PFSK-1 (cell line): ENCODE data around the gene RPUSD1.

Experiments
- FOXP2 ChIP-seq: optimal IDR thresholded peaks from 2 replicates; pipeline ENCODE3; 2011; ENCODE audit warnings: borderline replicate concordance, control low read depth, inconsistent platforms; ENCODE audit not compliant: insufficient read depth; ENCODE audit errors: extremely low read length, extremely low read depth
- POLR2AphosphoS5 ChIP-seq: IDR thresholded peaks from 2 replicates; pipeline ENCODE4 v1.6.1; 2012; ENCODE audit warnings: low read depth, mild to moderate bottlenecking, control low read depth, low read length, moderate library complexity
- SIN3A ChIP-seq: IDR thresholded peaks from 2 replicates; pipeline ENCODE4 v1.6.1; 2012; ENCODE audit warnings: mild to moderate bottlenecking, low read length, moderate library complexity, borderline replicate concordance; ENCODE audit not compliant: insufficient read depth
- TAF1 ChIP-seq: IDR thresholded peaks from 2 replicates; pipeline ENCODE4 v1.6.1; 2012; ENCODE audit warnings: low read length, control low read depth, borderline replicate concordance; ENCODE audit not compliant: insufficient read depth
- TF ChIP-seq, protein P1 (sequence below), 2 experiments: IDR thresholded peaks; 2 replicates each; pipeline versions ENCODE4 v1.6.1 to v1.8.0; 2011 to 2012; ENCODE audit warnings: low read depth in 2 of 2, low read length in 2 of 2, control low read depth in 1 of 2, inconsistent platforms in 1 of 2, mild to moderate bottlenecking in 1 of 2, moderate library complexity in 1 of 2; ENCODE audit not compliant: insufficient read depth in 1 of 2

Gene RPUSD1

DNA sequence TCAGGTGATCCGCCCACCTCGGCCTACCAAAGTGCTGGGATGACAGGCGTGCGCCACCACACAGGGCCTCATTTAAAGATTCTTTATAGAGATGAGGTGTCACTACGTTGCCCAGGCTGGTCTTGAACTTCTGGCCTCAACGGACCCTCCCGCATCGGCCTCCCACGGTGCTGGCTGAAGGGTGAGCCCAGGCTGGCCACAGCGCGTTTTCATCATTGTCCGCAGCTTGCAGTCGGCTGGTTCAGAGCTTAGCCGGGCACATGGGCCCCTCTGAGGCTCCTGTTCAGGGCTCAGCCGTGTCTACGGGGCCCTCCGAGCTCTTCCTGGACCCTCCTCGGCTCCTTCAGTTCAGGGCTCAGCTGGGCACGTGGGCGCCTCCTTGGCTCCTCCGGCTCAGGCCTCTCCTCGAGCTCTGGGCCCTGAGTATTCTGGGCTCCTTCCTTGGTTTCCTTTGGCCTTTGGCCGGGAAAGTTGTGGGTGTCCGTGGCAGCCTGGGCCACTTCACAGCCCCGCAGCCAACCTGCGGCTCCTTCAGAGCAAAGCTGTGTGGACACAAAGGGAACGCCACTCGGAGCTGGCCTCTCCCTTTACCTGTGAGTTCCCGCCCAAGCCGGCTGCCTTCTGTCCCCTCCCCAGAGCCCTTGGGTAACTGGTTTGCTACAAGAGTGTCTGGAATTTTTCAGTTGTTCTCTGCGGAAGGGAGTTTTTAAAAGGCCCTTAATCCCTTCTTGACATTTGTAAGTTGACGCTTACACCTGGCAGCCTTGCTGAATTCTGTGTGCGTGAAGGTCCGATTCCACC lies 28.9 kb downstream of the RPUSD1 start:
- no peak for TF ChIP-seq TAF1
- no peak for TF ChIP-seq POLR2AphosphoS5
- no peak for TF ChIP-seq FOXP2
- no peak for TF ChIP-seq SIN3A

DNA sequence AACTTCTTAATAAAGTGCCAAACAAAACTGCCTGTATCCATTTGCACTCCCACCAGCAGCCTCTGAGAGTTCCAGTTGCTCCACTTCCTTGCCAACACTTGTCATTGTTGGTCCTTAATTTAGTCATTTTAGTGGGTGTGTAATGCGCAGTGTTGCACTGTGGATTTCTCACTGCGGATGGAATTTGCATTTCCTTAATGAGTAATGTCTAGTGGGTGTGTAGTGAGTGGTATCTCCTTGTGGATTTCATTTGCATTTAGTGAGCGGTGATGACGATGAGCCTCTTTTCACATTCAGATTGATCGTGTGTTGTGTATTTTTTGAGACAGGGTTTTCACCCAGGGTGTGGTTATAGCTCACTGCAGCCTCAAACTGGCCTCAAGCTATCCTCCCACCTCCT lies 31.8 kb downstream of the RPUSD1 start:
- TF ChIP-seq, protein P1, sequence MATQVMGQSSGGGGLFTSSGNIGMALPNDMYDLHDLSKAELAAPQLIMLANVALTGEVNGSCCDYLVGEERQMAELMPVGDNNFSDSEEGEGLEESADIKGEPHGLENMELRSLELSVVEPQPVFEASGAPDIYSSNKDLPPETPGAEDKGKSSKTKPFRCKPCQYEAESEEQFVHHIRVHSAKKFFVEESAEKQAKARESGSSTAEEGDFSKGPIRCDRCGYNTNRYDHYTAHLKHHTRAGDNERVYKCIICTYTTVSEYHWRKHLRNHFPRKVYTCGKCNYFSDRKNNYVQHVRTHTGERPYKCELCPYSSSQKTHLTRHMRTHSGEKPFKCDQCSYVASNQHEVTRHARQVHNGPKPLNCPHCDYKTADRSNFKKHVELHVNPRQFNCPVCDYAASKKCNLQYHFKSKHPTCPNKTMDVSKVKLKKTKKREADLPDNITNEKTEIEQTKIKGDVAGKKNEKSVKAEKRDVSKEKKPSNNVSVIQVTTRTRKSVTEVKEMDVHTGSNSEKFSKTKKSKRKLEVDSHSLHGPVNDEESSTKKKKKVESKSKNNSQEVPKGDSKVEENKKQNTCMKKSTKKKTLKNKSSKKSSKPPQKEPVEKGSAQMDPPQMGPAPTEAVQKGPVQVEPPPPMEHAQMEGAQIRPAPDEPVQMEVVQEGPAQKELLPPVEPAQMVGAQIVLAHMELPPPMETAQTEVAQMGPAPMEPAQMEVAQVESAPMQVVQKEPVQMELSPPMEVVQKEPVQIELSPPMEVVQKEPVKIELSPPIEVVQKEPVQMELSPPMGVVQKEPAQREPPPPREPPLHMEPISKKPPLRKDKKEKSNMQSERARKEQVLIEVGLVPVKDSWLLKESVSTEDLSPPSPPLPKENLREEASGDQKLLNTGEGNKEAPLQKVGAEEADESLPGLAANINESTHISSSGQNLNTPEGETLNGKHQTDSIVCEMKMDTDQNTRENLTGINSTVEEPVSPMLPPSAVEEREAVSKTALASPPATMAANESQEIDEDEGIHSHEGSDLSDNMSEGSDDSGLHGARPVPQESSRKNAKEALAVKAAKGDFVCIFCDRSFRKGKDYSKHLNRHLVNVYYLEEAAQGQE (IDR thresholded peaks at IDR 0.05; ENCODE audit: insufficient read depth in 1 of 2, low read depth in 2 of 2, low read length in 2 of 2): no peak
- TF ChIP-seq TAF1 (no peak), SIN3A (no peak), FOXP2 (no peak), POLR2AphosphoS5 (no peak)

DNA sequence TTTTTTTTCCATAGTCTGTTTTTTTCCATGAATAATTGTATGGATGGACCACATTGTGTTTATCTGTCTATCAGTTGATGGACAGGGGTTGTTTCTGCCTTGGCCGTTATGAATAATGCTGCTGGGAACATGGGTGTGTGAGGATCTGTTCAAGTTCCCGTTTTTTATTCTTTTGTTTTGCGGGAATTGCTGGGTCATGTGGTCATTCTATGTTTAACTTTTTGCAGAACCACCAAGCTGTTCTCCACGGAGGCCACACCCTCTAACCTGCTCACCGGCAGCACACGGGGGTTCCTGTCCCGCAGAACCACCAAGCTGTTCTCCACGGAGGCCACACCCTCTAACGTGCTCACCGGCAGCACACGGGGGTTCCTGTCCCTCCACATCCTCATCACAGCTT lies 33.5 kb downstream of the RPUSD1 start:
- TF ChIP-seq SIN3A (no peak), POLR2AphosphoS5 (no peak), FOXP2 (no peak), TAF1 (no peak)
- TF ChIP-seq, protein P1 (IDR thresholded peaks at IDR 0.05; ENCODE audit: insufficient read depth in 1 of 2, low read depth in 2 of 2, low read length in 2 of 2): no peak

DNA sequence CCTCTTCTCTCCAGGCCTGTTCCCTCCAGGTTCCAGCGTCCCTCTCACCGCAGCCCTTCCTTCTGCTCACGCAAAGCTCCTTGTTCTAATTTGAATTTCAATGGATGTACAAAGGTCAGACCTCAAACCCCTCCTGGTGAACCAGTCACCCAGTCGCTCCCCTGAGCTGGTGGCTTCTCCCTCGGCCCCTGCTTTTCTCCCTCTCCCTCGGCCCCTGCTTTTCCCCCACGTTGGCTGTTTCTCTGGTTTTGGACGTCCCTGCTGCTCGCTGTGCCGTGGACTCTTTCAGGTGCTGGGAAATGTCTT lies 36.2 kb downstream of the RPUSD1 start:
- TF ChIP-seq POLR2AphosphoS5 (no peak), TAF1 (no peak), SIN3A (no peak), FOXP2 (no peak)
- TF ChIP-seq, protein P1 (IDR thresholded peaks at IDR 0.05; ENCODE audit: insufficient read depth in 1 of 2, low read depth in 2 of 2, low read length in 2 of 2): no peak

DNA sequence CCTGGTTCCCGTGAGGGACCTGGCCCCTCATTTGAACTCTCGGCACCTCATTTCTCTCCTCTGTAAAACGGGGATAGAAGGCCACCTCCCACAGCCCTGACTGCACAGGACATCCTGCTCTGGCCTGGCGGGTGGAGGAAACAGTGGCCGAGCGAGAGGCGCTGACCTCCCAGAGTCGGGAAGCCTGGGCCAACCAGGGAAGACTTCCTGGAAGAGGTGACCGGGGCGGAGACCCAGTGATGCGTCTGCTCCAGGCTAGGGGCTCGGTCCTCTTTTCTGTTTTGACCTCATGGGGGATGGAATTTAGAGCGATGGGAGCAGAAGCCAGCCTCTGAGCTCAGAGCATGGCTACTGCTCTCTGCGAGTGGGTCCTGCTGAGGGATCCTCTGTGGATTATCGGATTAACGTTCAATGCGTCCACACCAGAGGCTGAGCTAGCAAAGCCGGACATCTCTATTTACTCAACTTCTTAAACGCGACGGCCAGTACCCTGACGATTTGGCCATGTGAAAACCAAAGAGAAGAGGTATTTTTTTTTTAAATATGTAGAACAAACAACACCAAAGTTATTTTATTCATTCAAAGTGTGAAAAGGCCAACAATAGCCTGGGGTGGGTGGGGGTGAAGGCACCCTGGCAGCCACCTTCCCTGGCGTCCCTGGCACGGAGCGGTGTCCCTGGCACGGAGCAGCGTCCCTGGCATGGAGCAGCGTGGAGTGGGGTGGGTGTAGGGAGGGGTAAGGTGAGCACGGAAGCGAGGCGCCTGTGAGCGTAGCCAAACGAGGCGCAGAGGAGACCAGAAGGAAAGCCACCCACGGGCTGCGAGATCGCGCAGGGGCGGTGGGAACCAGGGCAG lies 36.8 kb downstream of the RPUSD1 start:
- TF ChIP-seq POLR2AphosphoS5: no peak
- no peak for TF ChIP-seq TAF1
- TF ChIP-seq, protein P1 (IDR thresholded peaks at IDR 0.05; ENCODE audit: insufficient read depth in 1 of 2, low read depth in 2 of 2, low read length in 2 of 2): no peak
- no peak for TF ChIP-seq FOXP2
- no peak for TF ChIP-seq SIN3A
